GM18873 (cell line): ENCODE data around the gene CIB4.

Experiments
- ATAC-seq: cut with Tn5 transposase; IDR thresholded peaks from one replicate; pipeline ENCODE4 v1.9.1; 2021; ENCODE audit warnings: mild to moderate bottlenecking, moderate library complexity, moderate number of reproducible peaks; ENCODE audit not compliant: unreplicated experiment, low FRiP score

The CIB4 gene

DNA sequence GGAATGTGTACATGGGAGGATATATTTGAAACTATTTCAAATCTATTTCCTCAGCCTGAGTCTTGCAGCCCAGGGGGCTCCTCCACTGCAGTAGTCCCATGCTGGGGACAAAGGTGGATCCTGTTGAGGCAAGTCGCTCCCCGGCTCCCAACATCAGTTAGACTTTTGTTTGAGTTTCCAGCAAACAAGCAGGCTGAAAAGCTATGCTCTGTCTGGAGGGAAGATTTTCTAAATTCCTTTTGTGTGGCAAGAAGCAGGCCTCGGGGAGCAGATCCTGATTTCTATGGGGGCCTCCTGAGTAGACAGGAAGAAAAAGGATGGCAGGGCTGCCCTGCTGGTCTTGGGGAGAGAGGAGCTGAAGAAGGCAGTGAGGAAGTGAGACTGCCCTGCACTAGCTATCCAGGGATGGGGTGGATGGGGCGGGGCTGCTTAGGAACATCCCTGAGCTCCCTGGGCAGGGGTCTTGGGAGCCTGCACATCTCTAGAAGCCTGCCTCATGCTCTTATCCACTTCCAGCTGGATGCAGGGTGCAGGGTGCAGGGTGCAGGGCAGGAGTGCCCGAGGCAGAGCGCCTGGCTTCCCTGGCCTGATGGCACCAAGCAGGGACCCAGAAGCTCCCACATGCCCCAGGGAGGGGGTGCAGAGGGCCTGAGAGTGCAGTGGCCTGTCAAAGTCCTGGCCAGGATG lies 6.0 kb upstream of the CIB4 start:
- ATAC-seq, result no peak

GRCh38 chr2:26645762-26646161 lies 4.6 kb upstream of the CIB4 start:
- no peak for ATAC-seq

- ATAC-seq, result no peak
These were observed 3.1 kb upstream of the CIB4 start for GRCh38 chr2:26644188-26644835.

DNA sequence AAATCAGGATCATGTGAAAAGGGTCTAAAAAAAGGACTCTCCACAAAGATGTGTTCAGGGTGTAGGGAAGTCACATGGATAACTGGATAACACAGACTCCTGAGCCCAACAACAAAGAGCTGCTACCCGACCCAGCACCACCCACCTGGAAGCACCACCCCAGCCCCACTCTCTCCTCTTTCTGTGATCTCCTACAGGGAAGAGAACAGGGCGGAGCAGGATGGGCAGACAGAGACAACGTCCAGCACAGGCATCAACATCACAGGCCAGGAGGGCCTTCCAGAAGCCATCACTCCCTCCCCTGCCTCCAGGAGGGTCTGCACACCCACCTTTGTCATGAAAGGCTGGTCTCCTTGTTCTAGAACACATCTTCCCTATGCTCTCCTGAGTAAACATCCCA lies 1.3 kb upstream of the CIB4 start:
- ATAC-seq, result no peak

DNA sequence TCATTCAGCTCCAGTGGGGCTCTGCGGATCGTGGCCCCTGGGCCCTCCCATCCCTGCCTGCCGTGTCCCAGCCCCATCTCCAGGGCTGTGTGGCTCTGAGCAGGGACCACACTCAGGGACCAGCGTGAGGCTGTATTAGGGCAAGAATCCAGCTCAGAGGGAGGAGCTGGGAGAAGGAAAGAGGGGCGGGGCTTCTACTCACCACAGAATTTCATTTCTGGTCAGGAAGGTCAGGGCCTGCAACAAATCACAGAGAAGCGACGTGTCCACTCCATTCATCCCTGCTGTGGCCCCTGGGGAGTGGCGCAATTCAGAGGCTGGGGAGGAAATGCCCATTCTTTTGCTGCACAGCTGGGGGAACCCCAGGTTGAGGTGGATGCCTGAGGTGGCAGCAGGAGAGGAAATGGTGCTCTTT lies 828 bp downstream of the CIB4 start:
- no peak for ATAC-seq

DNA sequence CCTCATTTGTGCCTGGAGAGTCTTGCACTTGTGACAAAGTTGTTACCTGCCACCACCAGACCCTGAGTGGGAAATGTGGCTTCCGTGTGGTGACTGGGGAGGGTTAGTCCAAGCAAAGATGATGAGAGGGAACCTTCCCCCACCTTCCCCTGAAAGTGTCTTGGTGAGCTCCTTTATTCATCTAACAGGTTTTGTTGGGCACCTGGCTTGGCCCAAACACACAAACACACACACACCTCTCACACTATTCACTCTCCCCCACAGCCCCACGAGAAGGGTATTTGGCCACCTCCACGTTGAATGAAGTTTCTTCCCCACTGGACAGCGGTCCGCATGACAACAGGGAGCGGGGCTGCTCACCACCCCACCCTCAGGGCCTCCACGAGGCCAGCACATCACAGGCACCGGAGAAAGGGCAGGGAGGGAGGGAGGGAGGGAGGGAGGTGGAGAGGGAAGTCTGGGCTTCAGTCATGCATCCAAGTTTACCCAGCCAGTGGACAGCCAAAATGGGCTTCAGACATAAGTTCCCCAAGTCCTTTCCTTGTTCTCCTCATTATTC lies 1.4 kb downstream of the CIB4 start:
- no peak for ATAC-seq

DNA sequence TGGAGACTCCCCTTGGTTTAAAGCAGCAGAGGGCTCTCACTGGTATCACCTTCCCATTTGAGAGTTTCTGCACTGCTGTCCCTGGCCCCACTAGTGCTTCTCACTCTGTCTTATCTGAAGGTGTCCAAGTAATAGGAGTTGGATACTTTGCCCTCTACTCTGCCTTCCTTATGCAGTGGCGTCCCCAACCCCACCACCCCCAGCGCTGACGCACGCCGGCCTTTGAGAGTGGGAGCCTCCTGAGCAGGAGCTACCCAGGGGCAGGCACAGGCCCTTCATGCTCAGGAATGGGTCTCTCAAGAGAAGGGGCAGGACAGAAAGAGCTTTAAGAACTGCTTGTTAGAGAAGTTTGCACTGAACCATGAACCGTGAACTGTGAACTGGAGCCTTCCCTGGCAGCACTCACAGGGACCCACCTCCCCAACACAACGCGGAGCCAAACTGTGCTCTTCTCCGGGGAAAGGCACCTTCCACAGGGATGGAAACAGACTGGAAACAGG lies 3.3 kb downstream of the CIB4 start:
- ATAC-seq, result no peak

DNA sequence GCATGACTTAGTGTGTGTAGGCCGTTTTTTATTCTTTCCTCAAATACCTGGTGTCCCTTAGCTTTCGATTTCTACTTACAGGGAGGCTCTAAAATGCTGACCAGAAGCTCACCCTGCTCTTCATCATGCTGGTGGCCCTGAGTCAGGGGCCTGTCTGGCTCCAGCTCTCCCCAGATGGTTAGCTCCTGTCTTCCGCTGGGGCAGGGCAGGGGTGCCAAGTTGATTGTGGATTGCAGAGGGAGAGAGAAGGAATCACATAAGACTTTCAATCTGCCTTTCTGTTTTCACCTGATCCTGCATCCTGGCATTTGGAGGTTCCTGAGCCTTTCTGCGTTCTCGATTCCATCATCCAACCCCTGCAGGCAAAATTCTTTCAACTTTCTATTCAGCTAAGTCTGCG lies 4.2 kb downstream of the CIB4 start:
- ATAC-seq, result no peak

- ATAC-seq, result no peak
These were observed 5.8 kb downstream of the CIB4 start for GRCh38 chr2:26635401-26635800.

DNA sequence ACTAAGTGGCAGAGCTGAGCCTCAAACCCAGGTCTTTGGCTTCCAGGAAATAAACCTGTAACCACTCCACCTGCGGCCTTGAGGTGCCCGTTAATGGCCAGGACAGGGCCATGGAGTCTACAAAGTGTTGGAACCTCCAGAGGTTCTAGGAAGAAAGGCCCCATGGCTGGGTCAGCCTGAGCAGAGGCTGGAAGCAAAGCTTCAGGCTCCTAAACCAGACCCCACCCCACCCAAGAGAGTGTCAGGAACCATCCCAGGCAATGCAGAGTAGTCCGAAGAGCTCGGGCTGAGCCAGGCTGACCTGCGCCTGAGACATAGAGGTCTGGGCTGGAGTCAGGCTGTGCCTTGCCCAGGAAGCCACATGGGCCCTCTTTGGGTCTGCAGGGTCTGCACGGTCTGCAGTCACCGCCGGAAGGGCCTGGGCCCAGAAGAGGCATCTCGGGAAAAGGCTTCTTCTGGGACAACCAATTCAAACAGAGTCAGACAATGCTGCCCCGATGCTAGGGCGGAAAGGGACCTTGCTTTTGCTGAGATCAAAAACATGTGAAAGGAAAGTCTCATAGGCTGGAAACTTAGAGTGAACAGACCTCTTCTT lies 6.4 kb downstream of the CIB4 start:
- ATAC-seq, result no peak

DNA sequence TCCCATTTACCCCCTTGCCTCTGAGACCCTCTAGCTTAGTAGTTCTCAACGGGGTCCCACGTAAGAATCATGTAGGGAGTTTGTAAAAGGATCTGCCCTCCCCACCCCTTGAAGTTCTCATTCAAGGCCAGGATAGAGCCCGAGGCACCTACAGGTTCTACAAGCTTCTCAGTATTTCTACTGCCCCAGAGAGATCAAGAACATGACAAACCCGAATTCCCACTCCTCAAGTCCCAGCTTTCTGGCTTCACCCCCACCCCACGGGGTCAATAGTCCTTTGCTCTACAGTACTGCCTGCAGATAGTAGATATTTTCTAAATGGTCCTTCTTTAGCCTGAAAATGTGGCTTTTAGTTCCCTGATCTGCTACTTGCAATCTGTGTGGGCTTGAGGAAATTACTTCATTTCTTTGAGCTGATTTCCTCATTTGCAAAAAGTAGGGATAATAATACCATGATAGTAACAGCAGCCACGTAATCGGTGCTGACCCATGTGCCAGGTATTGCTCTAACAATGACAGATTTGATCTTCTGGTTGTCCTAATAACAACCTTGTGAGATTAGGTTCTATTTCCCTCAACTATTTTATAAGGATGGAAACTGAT lies 7.1 kb downstream of the CIB4 start:
- ATAC-seq, result no peak

DNA sequence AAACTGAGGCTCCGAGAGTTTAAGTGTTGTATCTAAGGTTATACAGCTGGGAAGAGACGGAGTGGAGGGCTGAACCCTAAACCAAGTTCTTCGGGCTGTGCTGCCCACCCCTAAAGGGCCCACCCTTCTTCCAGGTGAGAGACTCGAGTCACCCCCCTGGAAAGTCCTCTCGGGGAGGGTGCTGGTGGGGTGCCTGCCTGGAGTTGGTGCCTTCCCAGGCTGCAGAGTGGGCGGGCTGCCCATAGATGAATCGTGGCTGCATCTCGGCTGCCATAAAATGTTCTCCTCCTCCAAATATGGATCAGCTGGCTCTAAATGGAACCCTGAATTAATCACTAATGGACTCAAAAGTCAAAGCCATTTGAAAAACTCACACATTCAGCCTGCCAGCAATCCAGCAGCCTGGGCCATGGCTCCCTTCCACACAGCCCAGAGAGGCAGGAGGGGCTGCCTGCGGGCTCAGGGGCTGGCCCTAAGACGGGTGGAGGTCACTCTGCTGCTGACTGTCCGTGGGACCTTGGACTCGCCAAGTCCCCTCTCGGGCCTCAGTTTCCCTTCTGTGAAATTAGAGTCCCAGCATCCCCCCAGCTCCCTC lies 7.7 kb downstream of the CIB4 start:
- no peak for ATAC-seq

GRCh38 chr2:26632624-26633185 lies 8.5 kb downstream of the CIB4 start:
- no peak for ATAC-seq

DNA sequence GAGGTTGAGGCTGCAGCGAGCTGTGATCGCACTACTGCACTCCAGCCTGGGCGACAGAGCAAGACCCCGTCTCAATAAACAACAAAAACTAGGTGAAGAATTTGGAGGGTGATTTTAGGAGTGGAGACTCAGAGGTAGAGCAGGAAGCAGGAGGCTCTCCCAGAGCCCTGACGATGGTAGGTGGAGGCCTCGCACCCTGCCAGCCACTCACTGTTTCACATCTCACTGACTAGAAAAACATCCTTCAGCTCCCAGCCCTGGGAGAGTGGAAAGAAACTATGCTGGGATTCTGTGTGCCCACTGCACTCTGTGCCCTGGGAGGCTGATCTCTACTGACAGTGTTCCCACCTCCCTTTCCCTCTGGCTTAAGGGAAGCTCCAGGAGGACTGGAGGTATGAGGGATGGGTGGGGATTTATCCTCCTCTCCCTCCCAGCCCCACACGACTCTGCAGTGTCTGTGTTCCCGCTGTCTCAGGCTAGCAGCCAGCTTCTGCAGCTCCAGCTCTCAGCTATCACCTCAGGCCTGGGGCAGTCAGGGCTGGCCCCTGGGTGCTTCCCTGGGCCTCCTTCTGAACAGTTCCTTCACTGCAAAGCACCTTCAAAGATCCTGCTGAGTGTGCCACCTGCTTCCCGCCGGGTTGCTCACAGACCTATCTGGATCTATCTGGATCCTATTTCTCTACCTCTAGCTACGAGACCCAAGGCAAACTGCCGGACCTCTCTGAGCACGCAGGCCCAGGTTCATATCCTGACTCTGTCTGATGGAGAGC lies 9.6 kb downstream of the CIB4 start:
- no peak for ATAC-seq

GRCh38 chr2:26630669-26631360 lies 10.4 kb downstream of the CIB4 start:
- no peak for ATAC-seq

- no peak for ATAC-seq
These were observed 10.9 kb downstream of the CIB4 start for GRCh38 chr2:26630235-26630634.

DNA sequence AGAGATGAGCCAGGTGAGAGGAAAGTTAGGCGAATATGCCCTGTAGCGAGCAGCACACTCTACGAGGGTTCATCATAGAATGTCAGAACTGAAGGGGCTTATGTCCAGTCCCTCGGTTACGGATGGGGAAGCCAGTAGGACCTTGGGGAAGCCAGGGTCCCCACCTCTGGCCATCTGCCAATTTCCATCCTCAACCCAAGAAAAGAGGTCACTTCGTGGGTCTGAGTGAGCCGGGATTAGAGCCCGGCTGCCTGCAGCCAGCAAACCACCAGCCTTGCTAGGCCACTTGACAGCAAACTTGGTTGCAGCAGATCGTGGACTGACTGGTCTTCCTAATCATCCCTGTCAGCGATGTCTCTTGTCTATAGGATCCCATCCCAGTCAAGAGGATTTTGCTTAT lies 11.4 kb downstream of the CIB4 start:
- no peak for ATAC-seq

DNA sequence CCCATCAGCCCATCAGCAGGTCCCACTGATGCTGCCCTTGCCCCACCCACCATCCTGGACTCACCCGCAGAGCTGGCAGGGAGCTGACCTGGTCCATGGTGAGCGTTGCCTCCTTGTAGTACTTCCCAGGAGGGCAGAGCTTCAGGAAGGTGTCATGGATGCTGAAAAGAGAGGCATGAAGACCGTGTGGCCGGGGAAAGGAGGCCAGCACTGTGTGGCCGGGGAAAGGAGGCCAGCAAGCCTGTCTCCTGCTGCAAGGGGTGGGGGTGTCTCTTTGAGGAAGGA lies 11.9 kb downstream of the CIB4 start:
- ATAC-seq, result no peak

DNA sequence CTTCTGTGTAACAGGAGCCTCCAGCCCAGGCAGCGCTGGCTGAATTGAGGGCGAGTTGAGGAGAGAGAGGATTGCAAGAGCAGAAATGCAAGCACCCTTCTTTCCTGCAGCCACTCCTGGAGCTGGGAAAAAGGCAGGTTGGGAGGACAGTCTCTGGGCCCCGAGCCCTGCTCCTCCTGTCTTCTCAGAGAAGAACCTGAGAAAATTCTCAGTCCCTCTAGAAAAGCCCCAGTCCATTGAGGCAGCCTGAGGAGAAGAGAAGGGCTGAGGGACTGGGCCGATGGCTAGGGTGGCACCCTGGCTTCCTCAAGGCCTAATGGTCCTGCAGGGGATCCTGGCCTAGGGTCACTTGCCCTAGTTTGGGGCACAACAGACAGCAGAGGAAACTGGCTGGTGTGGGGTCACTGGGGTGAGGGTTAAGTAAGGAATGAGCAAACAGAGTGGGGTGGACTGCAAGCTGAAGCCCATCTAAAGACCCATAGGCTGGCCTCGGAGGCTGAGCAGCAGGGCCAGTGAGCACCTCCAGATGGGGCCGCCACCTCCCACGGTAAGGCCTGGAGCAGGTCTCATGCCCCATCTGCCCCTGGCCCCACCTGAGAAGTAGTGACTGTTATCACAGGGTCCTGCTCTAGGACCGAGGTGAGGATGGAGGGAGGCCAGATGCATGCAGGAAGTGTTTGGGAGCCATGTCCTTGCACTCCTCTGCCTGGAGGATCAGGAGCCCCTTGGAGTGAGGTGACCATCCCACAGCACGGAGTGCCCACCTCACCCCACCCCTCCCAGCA lies 12.4 kb downstream of the CIB4 start:
- ATAC-seq, result no peak
